C4-2B (cell line): ENCODE measurements around the gene MUCL1.

ENCODE experiments used
- ZFX ChIP-seq: fragments of 450-650 bp; IDR thresholded peaks from 2 replicates; pipeline ENCODE4 v1.6.1; 2017
- TF ChIP-seq, protein P1 (sequence below): fragments of 450-650 bp; conservative IDR thresholded peaks from 2 replicates; pipeline ENCODE4 v1.5.1; 2017; ENCODE audit warnings: mild to moderate bottlenecking

DNA sequence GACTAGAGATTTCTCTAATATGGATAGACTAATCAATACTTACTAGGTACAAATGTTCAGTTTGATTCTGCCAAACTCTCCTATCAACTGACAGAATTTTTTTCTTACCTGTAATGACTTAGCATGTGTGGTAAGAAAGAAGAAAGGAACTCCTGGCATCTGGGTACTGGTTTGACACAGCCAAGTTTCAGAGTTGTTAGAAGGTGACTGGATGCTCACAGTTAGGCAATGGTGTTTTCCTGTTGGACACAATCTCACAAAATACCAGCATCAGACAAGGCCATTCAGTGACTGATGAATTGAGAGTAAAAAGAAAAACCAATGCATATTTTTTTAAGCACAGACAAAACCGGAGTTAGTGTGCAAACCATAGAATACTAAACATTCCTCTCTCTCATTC, 4.2 kb downstream of the MUCL1 start:
- TF ChIP-seq, protein P1, sequence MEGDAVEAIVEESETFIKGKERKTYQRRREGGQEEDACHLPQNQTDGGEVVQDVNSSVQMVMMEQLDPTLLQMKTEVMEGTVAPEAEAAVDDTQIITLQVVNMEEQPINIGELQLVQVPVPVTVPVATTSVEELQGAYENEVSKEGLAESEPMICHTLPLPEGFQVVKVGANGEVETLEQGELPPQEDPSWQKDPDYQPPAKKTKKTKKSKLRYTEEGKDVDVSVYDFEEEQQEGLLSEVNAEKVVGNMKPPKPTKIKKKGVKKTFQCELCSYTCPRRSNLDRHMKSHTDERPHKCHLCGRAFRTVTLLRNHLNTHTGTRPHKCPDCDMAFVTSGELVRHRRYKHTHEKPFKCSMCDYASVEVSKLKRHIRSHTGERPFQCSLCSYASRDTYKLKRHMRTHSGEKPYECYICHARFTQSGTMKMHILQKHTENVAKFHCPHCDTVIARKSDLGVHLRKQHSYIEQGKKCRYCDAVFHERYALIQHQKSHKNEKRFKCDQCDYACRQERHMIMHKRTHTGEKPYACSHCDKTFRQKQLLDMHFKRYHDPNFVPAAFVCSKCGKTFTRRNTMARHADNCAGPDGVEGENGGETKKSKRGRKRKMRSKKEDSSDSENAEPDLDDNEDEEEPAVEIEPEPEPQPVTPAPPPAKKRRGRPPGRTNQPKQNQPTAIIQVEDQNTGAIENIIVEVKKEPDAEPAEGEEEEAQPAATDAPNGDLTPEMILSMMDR: no peak
- no peak for TF ChIP-seq ZFX
